ENCODE data around the gene LSP1.

LSP1 gene

GRCh38 chr11:1864831-1865665, 12.2 kb downstream of the LSP1 start:
- no peak for TF ChIP-seq CTCF (IDR thresholded peaks at IDR 0.05; ENCODE audit: borderline replicate concordance, insufficient read depth, low read depth, low read length)

GRCh38 chr11:1866226-1866625, 13.3 kb downstream of the LSP1 start:
- TF ChIP-seq CTCF (IDR thresholded peaks at IDR 0.05; ENCODE audit: borderline replicate concordance, insufficient read depth, low read depth, low read length): no peak
- H3K4me3 ChIP-seq (ENCODE audit: low read depth, low read length): no peak overlapping the region

More at GRCh38 chr11:1864831-1865665, 12.2 kb downstream of the LSP1 start:
- no peak overlapping the region for H3K4me3 ChIP-seq (ENCODE audit: low read depth, low read length)

- no peak for TF ChIP-seq CTCF (IDR thresholded peaks at IDR 0.05; ENCODE audit: borderline replicate concordance, insufficient read depth, low read depth, low read length)
- no peak overlapping the region for H3K4me3 ChIP-seq (ENCODE audit: low read depth, low read length)
These were observed 13.9 kb downstream of the LSP1 start for GRCh38 chr11:1866776-1867175.

- no peak for TF ChIP-seq CTCF (IDR thresholded peaks at IDR 0.05; ENCODE audit: borderline replicate concordance, insufficient read depth, low read depth, low read length)
- no peak overlapping the region for H3K4me3 ChIP-seq (ENCODE audit: low read depth, low read length)
These were observed 14.5 kb downstream of the LSP1 start for GRCh38 chr11:1867381-1867780.

- TF ChIP-seq CTCF (IDR thresholded peaks at IDR 0.05; ENCODE audit: borderline replicate concordance, insufficient read depth, low read depth, low read length): no peak
- no peak overlapping the region for H3K4me3 ChIP-seq (ENCODE audit: low read depth, low read length)
These were observed 15.3 kb downstream of the LSP1 start for GRCh38 chr11:1868056-1868635.

- TF ChIP-seq CTCF (IDR thresholded peaks at IDR 0.05; ENCODE audit: borderline replicate concordance, insufficient read depth, low read depth, low read length): no peak
- H3K4me3 ChIP-seq (ENCODE audit: low read depth, low read length): no peak overlapping the region
These were observed 15.9 kb downstream of the LSP1 start for GRCh38 chr11:1868636-1869291.
